ENCODE measurements around the gene RCSD1.
A peak's percentile ranks its signal among the peaks of the same experiment; 100 is the strongest.

The RCSD1 gene

DNA sequence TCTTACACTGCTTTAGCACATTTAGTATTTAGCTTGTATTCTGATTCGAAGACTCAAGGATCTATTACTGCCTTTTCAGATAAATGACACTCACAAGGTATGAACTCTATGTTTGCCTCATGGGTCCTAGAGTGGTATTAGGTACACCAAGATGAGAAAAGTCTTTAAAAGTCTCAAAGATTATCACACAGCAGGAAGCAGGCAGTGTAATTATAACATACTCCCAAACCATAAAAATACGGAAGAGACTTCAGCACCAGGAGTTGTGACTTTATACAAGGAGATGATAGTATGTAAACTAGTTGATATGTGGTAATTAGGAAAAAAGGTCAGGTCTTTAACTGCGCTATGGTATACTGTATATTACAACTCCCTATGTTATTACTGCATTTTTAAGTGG, 11.2 kb upstream of the RCSD1 start:
- TF ChIP-seq EZH2phosphoT487 (IDR thresholded peaks at IDR 0.05; ENCODE audit: borderline replicate concordance, low read length), result no peak
- TF ChIP-seq, protein P1, sequence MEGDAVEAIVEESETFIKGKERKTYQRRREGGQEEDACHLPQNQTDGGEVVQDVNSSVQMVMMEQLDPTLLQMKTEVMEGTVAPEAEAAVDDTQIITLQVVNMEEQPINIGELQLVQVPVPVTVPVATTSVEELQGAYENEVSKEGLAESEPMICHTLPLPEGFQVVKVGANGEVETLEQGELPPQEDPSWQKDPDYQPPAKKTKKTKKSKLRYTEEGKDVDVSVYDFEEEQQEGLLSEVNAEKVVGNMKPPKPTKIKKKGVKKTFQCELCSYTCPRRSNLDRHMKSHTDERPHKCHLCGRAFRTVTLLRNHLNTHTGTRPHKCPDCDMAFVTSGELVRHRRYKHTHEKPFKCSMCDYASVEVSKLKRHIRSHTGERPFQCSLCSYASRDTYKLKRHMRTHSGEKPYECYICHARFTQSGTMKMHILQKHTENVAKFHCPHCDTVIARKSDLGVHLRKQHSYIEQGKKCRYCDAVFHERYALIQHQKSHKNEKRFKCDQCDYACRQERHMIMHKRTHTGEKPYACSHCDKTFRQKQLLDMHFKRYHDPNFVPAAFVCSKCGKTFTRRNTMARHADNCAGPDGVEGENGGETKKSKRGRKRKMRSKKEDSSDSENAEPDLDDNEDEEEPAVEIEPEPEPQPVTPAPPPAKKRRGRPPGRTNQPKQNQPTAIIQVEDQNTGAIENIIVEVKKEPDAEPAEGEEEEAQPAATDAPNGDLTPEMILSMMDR (IDR thresholded peaks at IDR 0.05; ENCODE audit: low read depth, low read length, poor library complexity, severe bottlenecking), result no peak
- Histone ChIP-seq H3K36me3 (ENCODE audit: control insufficient read depth, low read length) (peaks cover 30% of the 10 kb centered on the region), H3K4me2 (ENCODE audit: low read length) (peak overlapping the region; percentile 93), H3F3A (ENCODE audit: control insufficient read depth, insufficient read depth) (peaks cover 40% of the 10 kb centered on the region), H3K4me1 (ENCODE audit: control insufficient read depth, low read length) (peaks cover 99% of the 10 kb centered on the region), H3K4me3 (ENCODE audit: low read length) (peak overlapping the region; percentile 84; the same call in 1 of the 2 replicates), H3K27me3 (ENCODE audit: control insufficient read depth, low read length) (no peaks in the 10 kb centered on the region), H3K9me3 (ENCODE audit: control insufficient read depth, insufficient read depth, low read length) (peaks cover 15% of the 10 kb centered on the region), H3K79me2 (ENCODE audit: control insufficient read depth, low read length) (peaks cover 21% of the 10 kb centered on the region), H4K20me1 (ENCODE audit: control insufficient read depth, insufficient read depth, low read depth, low read length) (no peaks in the 10 kb centered on the region), H3K27ac (ENCODE audit: low read depth, low read length) (peak overlapping the region; percentile 94), H3K9me2 (replicated peaks; ENCODE audit: control insufficient read depth, low read length) (no peaks in the 10 kb centered on the region)

DNA sequence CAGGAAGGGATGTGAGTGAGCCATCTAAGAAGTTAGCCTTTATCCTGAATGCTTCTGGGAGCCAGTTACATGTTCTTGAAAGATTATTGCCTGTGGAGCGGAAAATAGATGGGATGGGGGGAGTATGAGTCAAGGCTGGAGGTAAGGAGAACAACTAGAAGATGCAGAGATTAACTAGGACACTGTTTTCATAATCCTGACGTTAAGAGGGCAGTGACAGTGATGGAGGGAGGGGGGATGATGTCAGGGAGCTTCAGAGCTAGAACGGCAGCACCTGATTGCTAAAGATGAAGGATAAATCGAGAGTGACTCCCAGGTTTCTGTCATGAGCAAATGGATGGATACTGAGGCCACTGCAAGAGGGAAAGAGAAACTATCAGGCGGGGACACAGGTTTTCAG, 10.0 kb upstream of the RCSD1 start:
- peaks cover 36% of the 10 kb centered on the region for H3F3A ChIP-seq (ENCODE audit: control insufficient read depth, insufficient read depth)
- no peak for TF ChIP-seq EZH2phosphoT487 (IDR thresholded peaks at IDR 0.05; ENCODE audit: borderline replicate concordance, low read length)
- TF ChIP-seq, protein P1 (IDR thresholded peaks at IDR 0.05; ENCODE audit: low read depth, low read length, poor library complexity, severe bottlenecking), result no peak
- H4K20me1 ChIP-seq (ENCODE audit: control insufficient read depth, insufficient read depth, low read depth, low read length), result no peaks in the 10 kb centered on the region
- peak overlapping the region; percentile 47 for H3K4me3 ChIP-seq (ENCODE audit: low read length)
- peaks cover 23% of the 10 kb centered on the region for H3K36me3 ChIP-seq (ENCODE audit: control insufficient read depth, low read length)
- H3K27me3 ChIP-seq (ENCODE audit: control insufficient read depth, low read length), result no peaks in the 10 kb centered on the region
- H3K27ac ChIP-seq (ENCODE audit: low read depth, low read length), result peak overlapping the region; percentile 94
- H3K4me2 ChIP-seq (ENCODE audit: low read length), result peak overlapping the region; percentile 55
- H3K79me2 ChIP-seq (ENCODE audit: control insufficient read depth, low read length), result peaks cover 18% of the 10 kb centered on the region
- peaks cover 99% of the 10 kb centered on the region for H3K4me1 ChIP-seq (ENCODE audit: control insufficient read depth, low read length)
- peaks cover 10% of the 10 kb centered on the region for H3K9me3 ChIP-seq (ENCODE audit: control insufficient read depth, insufficient read depth, low read length)
- H3K9me2 ChIP-seq (replicated peaks; ENCODE audit: control insufficient read depth, low read length), result no peaks in the 10 kb centered on the region

DNA sequence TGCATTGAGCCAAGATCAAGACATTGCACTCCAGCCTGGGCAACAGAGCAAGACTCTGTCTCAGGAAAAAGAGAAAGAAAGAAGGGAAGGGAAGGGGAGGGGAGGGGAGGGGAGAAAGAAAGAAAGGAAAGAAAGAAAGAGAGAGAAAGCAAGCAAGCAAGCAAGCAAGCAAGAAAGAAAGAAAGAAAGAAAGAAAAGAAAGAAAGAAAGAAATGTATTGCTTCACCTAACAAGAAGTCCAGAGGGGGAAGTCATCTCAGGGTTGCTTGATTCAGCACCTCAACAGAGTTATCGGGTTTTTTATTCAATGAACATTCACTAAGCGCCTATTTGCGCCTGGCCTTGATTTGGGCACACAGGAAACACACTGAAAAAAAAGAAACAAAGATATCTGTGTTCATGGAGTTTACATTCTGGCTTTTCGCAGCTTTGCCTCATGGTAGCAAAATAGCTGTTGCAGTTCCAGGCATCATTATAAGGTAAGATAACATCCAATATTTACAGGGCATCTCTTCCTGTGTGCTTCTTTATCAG, 8.2 kb upstream of the RCSD1 start:
- Histone ChIP-seq H3K27me3 (ENCODE audit: control insufficient read depth, low read length) (no peaks in the 10 kb centered on the region), H3K36me3 (ENCODE audit: control insufficient read depth, low read length) (peaks cover 17% of the 10 kb centered on the region), H3K4me3 (ENCODE audit: low read length) (peak overlapping the region; percentile 29), H4K20me1 (ENCODE audit: control insufficient read depth, insufficient read depth, low read depth, low read length) (no peaks in the 10 kb centered on the region), H3K9me3 (ENCODE audit: control insufficient read depth, insufficient read depth, low read length) (peaks cover 4% of the 10 kb centered on the region; the same call in 1 of the 2 replicates), H3K4me2 (ENCODE audit: low read length) (peak overlapping the region; percentile 55), H3K79me2 (ENCODE audit: control insufficient read depth, low read length) (peaks cover under 1% of the 10 kb centered on the region), H3K4me1 (ENCODE audit: control insufficient read depth, low read length) (peaks cover 98% of the 10 kb centered on the region), H3K27ac (ENCODE audit: low read depth, low read length) (peak overlapping the region; percentile 94), H3K9me2 (replicated peaks; ENCODE audit: control insufficient read depth, low read length) (no peaks in the 10 kb centered on the region), H3F3A (ENCODE audit: control insufficient read depth, insufficient read depth) (peaks cover 48% of the 10 kb centered on the region)
- no peak for TF ChIP-seq EZH2phosphoT487 (IDR thresholded peaks at IDR 0.05; ENCODE audit: borderline replicate concordance, low read length)
- TF ChIP-seq, protein P1 (IDR thresholded peaks at IDR 0.05; ENCODE audit: low read depth, low read length, poor library complexity, severe bottlenecking), result no peak

All from DOHH2 (cell line).